GM12878 (cell line): ENCODE data around the gene ATXN1. TPM values are rescaled to one million over a fixed set of nuclear protein-coding genes. Genes with fewer than 3 reads are reported as not detected.
A peak's percentile ranks its signal among the peaks of the same experiment; 100 is the strongest.

Source experiments
- ATAC-seq: fragments of 200-7000 bp; cut with Tn5 transposase; 3 replicates; pipeline ENCODE4 v1.9.1; 2020; ENCODE audit warnings: mild to moderate bottlenecking, moderate library complexity
- BruUV-seq: library from RNA; stranded (reverse); fragments of 400-500 nt; replicated peaks from 2 replicates; lab custom pipeline; 2021; lab: Mats Ljungman, UMichigan
- CTCF ChIA-PET: fragments of 300-600 bp; sonication (Branson Sonifier 250); formaldehyde crosslinking; extraction: SDS; loops from one replicate; lab custom pipeline; 2021; ENCODE audit warnings: inconsistent platforms; lab: Yijun Ruan, JAX
- POLR2A ChIA-PET: fragments of 350-600 bp; formaldehyde crosslinking; extraction: SDS; loops from one replicate; lab custom pipeline; 2021; ENCODE audit warnings: inconsistent platforms; lab: Charles Lee
- RAD21 ChIA-PET: fragments of 300-600 bp; sonication (Branson Sonifier 250); formaldehyde crosslinking; loops from one replicate; lab custom pipeline; 2023; ENCODE audit warnings: antibody characterized with exemption; ENCODE audit not compliant: unreplicated experiment; lab: Charles Lee
- SMC1A ChIA-PET: fragments of 300-600 bp; sonication (Branson Sonifier 250); formaldehyde crosslinking; loops from one replicate; lab custom pipeline; 2023; ENCODE audit not compliant: unreplicated experiment, uncharacterized antibody; lab: Charles Lee
- DNase-seq: peaks from one replicate; pipeline ENCODE4 v3.0.0-alpha.2; 2011; ENCODE audit warnings: low read depth, low spot score
- FAIRE-seq: peaks from 3 replicates; lab custom pipeline; 2011; peaks lifted over from hg19 to GRCh38; lab: Jason Lieb, UNC
- H2AFZ ChIP-seq: 2 replicates; pipeline ENCODE4 v1.6.0; 2011; ENCODE audit warnings: low read depth, low read length, control low read depth; ENCODE audit not compliant: control insufficient read depth
- H3K27ac ChIP-seq: 2 replicates; pipeline ENCODE4 v1.5.1; 2011; ENCODE audit warnings: control low read depth; ENCODE audit not compliant: control insufficient read depth, insufficient read depth
- H3K27me3 ChIP-seq, 2 experiments: replicated peaks in 1 of 2; 2 replicates each; pipeline versions ENCODE4 v1.6.0 to v1.6.1; 2011; ENCODE audit warnings: low read length in 1 of 2; ENCODE audit not compliant: control insufficient read depth in 2 of 2, insufficient read depth in 2 of 2
- H3K36me3 ChIP-seq, 2 experiments: 2 replicates each; pipeline ENCODE4 v1.5.1; 2011; ENCODE audit warnings: low read length in 1 of 2; ENCODE audit not compliant: control insufficient read depth in 2 of 2, insufficient read depth in 2 of 2
- H3K4me1 ChIP-seq: 2 replicates; pipeline ENCODE4 v1.6.1; 2011; ENCODE audit warnings: mild to moderate bottlenecking, low read length, moderate library complexity, mixed read lengths; ENCODE audit not compliant: control insufficient read depth, insufficient read depth
- H3K4me2 ChIP-seq: 2 replicates; pipeline ENCODE4 v1.6.0; 2011; ENCODE audit warnings: control low read depth; ENCODE audit not compliant: control insufficient read depth, insufficient read depth
- H3K4me3 ChIP-seq: fragments of 200-600 bp; sonication (generic); 2 replicates; pipeline ENCODE4 v1.5.1; 2016
- H3K79me2 ChIP-seq: 2 replicates; pipeline ENCODE4 v1.6.0; 2011; ENCODE audit warnings: low read length; ENCODE audit not compliant: control insufficient read depth, insufficient read depth
- H3K9ac ChIP-seq: 2 replicates; pipeline ENCODE4 v1.8.0; 2011; ENCODE audit warnings: low read length, control low read depth, mixed read lengths; ENCODE audit not compliant: control insufficient read depth, insufficient read depth
- H3K9me3 ChIP-seq: replicated peaks from 3 replicates; pipeline ENCODE4 v1.5.1; 2011; ENCODE audit warnings: mild to moderate bottlenecking, low read length; ENCODE audit not compliant: control insufficient read depth, insufficient read depth
- H4K20me1 ChIP-seq: 2 replicates; pipeline ENCODE4 v1.6.0; 2011; ENCODE audit not compliant: control insufficient read depth, insufficient read depth
- ATF7 ChIP-seq: fragments of 450-650 bp; IDR thresholded peaks from 2 replicates; pipeline ENCODE4 v1.6.1; 2016; ENCODE audit warnings: low read depth, mild to moderate bottlenecking
- BCL11A ChIP-seq: IDR thresholded peaks from 2 replicates; pipeline ENCODE4 v1.6.1; 2011; ENCODE audit warnings: low read depth, low read length
- BMI1 ChIP-seq: fragments of 450-650 bp; IDR thresholded peaks from 2 replicates; pipeline ENCODE4 v1.6.1; 2016; ENCODE audit warnings: mild to moderate bottlenecking, moderate library complexity, borderline replicate concordance
- CBX5 ChIP-seq: sonication (generic); IDR thresholded peaks from 2 replicates; pipeline ENCODE4 v1.6.1; 2016; ENCODE audit warnings: low read depth, moderate library complexity, mild to moderate bottlenecking, inconsistent platforms
- EP300 ChIP-seq, 2 experiments: fragments of 150-350 bp in 1 of 2; IDR thresholded peaks; 2 replicates each; pipeline ENCODE4 v1.6.1; 2011 to 2012; ENCODE audit warnings: low read depth in 2 of 2, low read length in 2 of 2, borderline replicate concordance in 1 of 2, improper control_type of control experiment in 1 of 2, inconsistent platforms in 1 of 2; ENCODE audit not compliant: control insufficient read depth in 1 of 2
- IRF4 ChIP-seq: IDR thresholded peaks from 2 replicates; pipeline ENCODE4 v1.6.1; 2011; ENCODE audit warnings: low read depth, low read length
- MTA2 ChIP-seq: fragments of 450-650 bp; IDR thresholded peaks from 2 replicates; pipeline ENCODE4 v1.6.1; 2016; ENCODE audit warnings: low read depth, mild to moderate bottlenecking, moderate library complexity
- MTA3 ChIP-seq: IDR thresholded peaks from 2 replicates; pipeline ENCODE4 v1.6.1; 2012; ENCODE audit warnings: low read length, inconsistent platforms, borderline replicate concordance
- RAD51 ChIP-seq: fragments of 450-650 bp; IDR thresholded peaks from 2 replicates; pipeline ENCODE4 v1.6.1; 2016; ENCODE audit warnings: moderate library complexity, mild to moderate bottlenecking, inconsistent platforms
- RCOR1 ChIP-seq: conservative IDR thresholded peaks from 2 replicates; pipeline ENCODE4 v1.6.1; 2012; ENCODE audit warnings: low read depth, low read length, improper control_type of control experiment
- SPI1 ChIP-seq: IDR thresholded peaks from 2 replicates; pipeline ENCODE4 v1.6.1; 2011; ENCODE audit warnings: low read depth, mild to moderate bottlenecking, low read length, moderate library complexity, borderline replicate concordance; ENCODE audit not compliant: insufficient read depth
- STAT1 ChIP-seq: fragments of 450-650 bp; conservative IDR thresholded peaks from 2 replicates; pipeline ENCODE4 v1.6.1; 2014; ENCODE audit warnings: antibody characterized with exemption, mild to moderate bottlenecking
- WGBS: methylation state at CpG from one replicate; pipeline ENCODE4 v1.1.6; 2016; ENCODE audit warnings: low lambda C conversion rate; ENCODE audit not compliant: insufficient replicate concordance, insufficient coverage; ENCODE audit errors: missing lambda C conversion rate; 5-methylcytosine and 5-hydroxymethylcytosine counted together
- in situ Hi-C: fragments of 300-500 bp; cut with MboI; formaldehyde crosslinking; loops from 9 replicates; pipeline ENCODE4 v1.14.3; 2018; ENCODE audit warnings: mixed read lengths
- intact Hi-C: fragments of 100-400 bp; cut with micrococcal nuclease; formaldehyde crosslinking; loops from one replicate; pipeline ENCODE4 v1.14.2; 2022; ENCODE audit not compliant: unreplicated experiment
- polyA plus RNA-seq, 11 experiments: library from polyadenylated mRNA; depleted of rRNA in 4 of 11; unstranded in 6 of 11; stranded (reverse) in 5 of 11; fragments of >200 nt; fragmentation: Nextera tagmentation in 4 of 11; fragmentation: Illumina TruSeq in 1 of 11; extraction: Ambion mirVana in 4 of 11; extraction: Trizol in 1 of 11; gene quantifications; 1 replicate in 1 of 11; 2 replicates in 10 of 11; pipeline versions ENCODE4 v1.2.1 to v1.2.3, GENCODE V29; 2011 to 2016; ENCODE audit warnings: inconsistent platforms in 2 of 11, missing spikeins in 2 of 11, low read depth in 1 of 11
- total RNA-seq, 4 experiments: library from RNA; depleted of rRNA in 3 of 4; stranded (reverse); fragments of >200 nt in 3 of 4; fragmentation: Illumina TruSeq in 1 of 4; extraction: Trizol in 1 of 4; gene quantifications; 2 replicates each; pipeline versions ENCODE4 v1.2.1 to v1.2.3, GENCODE V29; 2013 to 2021
- TF ChIP-seq, protein P1 (sequence below): IDR thresholded peaks from 2 replicates; pipeline ENCODE4 v1.6.1; 2012; ENCODE audit warnings: low read depth, low read length, improper control_type of control experiment
- TF ChIP-seq, protein P2 (sequence below): fragments of 450-650 bp; IDR thresholded peaks from 2 replicates; pipeline ENCODE4 v1.6.1; 2017; ENCODE audit warnings: antibody characterized with exemption, mild to moderate bottlenecking, moderate library complexity
- TF ChIP-seq, protein P3 (sequence below): IDR thresholded peaks from 2 replicates; pipeline ENCODE4 v1.6.1; 2011; ENCODE audit warnings: borderline replicate concordance, low read depth, mild to moderate bottlenecking, moderate library complexity, low read length; ENCODE audit not compliant: insufficient read depth, poor library complexity, severe bottlenecking

Gene ATXN1
- total and polyA plus RNA-seq, 10 of the 15 experiments (the other 5 are each of a cell fraction or from before 2014, with no cell fraction given): 12.2 to 51.2 (median 20.5) TPM

DNA sequence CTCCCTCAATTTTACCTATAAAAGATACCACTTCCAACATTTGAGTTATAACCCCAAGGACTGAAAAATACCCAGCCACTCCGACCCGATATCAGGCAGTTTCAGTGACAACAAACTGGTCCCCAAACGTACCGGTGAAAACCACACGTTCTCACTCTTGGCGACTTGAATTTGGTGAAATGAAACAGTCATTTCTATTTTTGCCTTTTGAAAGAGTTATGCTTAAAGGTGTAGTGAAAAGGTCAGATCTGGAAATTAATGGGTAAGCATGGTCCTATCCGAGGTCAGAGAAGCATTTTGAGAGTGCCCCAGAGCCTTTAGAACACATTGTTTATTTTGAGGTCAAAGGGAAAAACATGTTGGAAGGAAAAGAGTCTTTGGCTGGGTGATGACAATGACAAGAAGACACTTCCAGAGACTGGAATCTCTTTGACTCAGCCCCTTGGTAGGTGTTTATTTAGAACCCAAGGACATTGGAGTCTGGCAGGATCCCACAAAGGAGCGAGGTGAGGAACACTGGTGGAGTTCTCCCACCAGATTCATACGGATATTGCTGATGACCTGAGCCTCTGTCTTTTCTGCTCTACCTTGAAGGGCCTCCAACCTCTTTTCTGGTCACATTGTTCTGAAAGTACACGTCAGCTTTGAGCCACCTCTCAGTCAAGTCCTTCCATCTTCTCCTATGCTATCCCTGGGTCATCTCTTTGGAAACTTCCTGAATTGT, 287.9 kb downstream of the ATXN1 start:
- BruUV-seq: TSS peak; percentile 83
- in situ Hi-C loops (loop anchor here (5.0 kb wide), 2 partner anchors 51 to 119 kb away; no protein-coding TSS in a partner anchor), intact Hi-C loops (loop anchor here (1.0 to 5.0 kb wide), 4 partner anchors 10 to 289 kb away; partner anchors contain the start of gene ATXN1)
- ChIA-PET RAD21 (interaction anchor here (0.8 to 14.4 kb wide), 18 partner anchors 7 to 298 kb away, joined by 3 to 215 read pairs (median 15); partner anchors contain the start of gene ATXN1), CTCF (interaction anchor here (0.9 to 9.9 kb wide), 10 partner anchors 17 to 290 kb away, joined by 3 to 155 read pairs (median 18); no protein-coding TSS in a partner anchor), SMC1A (interaction anchor here (0.6 to 19.6 kb wide), 20 partner anchors 8 to 289 kb away, joined by 3 to 388 read pairs (median 28); partner anchors contain the start of gene ATXN1), POLR2A (interaction anchor here (0.9 to 13.5 kb wide), 13 partner anchors 8 to 288 kb away, joined by 3 to 256 read pairs (median 9); partner anchors contain the start of gene ATXN1)
- Histone ChIP-seq H3K9ac (peak overlapping the region; percentile 74), H3K9me3 (peaks cover 4% of the 10 kb centered on the region; the same call in 2 of the 3 replicates), H3K27ac (peak overlapping the region; percentile 90), H3K79me2 (peaks cover 64% of the 10 kb centered on the region), H3K4me1 (peaks cover 82% of the 10 kb centered on the region), H3K4me3 (peak overlapping the region; percentile 40; the same call in 1 of the 2 replicates), H3K27me3 (no peaks in the 10 kb centered on the region), H4K20me1 (no peaks in the 10 kb centered on the region), H3K36me3 (peaks cover 0 to 9% of the 10 kb centered on the region in 2 experiments; a peak in 3 of 4 replicates), H2AFZ (no peak overlapping the region), H3K4me2 (peak overlapping the region; percentile 83)
- WGBS: 4% methylated on average over 10 of the region's 10 CpGs
- ATAC-seq: peak; percentile 50
- FAIRE-seq: no peak
- peak; percentile 93 for DNase-seq
- peak; percentile 95 to 96 for TF ChIP-seq EP300 (IDR thresholded peaks at IDR 0.05; ENCODE audit: borderline replicate concordance in 1 of 2, control insufficient read depth in 1 of 2, low read depth in 2 of 2, low read length in 2 of 2)
- peak; percentile 84 for TF ChIP-seq IRF4
- TF ChIP-seq STAT1: no peak
- TF ChIP-seq RCOR1: 0 out of 2 replicates have a peak, but pooled peaks have one; percentile 77
- peak; percentile 86 for TF ChIP-seq BCL11A
- TF ChIP-seq RAD51: peak; percentile 82
- TF ChIP-seq BMI1: peak; percentile 59; the same call in 1 of the 2 replicates
- TF ChIP-seq, protein P1, sequence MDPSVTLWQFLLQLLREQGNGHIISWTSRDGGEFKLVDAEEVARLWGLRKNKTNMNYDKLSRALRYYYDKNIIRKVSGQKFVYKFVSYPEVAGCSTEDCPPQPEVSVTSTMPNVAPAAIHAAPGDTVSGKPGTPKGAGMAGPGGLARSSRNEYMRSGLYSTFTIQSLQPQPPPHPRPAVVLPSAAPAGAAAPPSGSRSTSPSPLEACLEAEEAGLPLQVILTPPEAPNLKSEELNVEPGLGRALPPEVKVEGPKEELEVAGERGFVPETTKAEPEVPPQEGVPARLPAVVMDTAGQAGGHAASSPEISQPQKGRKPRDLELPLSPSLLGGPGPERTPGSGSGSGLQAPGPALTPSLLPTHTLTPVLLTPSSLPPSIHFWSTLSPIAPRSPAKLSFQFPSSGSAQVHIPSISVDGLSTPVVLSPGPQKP: no peak
- peak; percentile 93; the same call in 1 of the 2 replicates for TF ChIP-seq MTA3
- TF ChIP-seq, protein P2, sequence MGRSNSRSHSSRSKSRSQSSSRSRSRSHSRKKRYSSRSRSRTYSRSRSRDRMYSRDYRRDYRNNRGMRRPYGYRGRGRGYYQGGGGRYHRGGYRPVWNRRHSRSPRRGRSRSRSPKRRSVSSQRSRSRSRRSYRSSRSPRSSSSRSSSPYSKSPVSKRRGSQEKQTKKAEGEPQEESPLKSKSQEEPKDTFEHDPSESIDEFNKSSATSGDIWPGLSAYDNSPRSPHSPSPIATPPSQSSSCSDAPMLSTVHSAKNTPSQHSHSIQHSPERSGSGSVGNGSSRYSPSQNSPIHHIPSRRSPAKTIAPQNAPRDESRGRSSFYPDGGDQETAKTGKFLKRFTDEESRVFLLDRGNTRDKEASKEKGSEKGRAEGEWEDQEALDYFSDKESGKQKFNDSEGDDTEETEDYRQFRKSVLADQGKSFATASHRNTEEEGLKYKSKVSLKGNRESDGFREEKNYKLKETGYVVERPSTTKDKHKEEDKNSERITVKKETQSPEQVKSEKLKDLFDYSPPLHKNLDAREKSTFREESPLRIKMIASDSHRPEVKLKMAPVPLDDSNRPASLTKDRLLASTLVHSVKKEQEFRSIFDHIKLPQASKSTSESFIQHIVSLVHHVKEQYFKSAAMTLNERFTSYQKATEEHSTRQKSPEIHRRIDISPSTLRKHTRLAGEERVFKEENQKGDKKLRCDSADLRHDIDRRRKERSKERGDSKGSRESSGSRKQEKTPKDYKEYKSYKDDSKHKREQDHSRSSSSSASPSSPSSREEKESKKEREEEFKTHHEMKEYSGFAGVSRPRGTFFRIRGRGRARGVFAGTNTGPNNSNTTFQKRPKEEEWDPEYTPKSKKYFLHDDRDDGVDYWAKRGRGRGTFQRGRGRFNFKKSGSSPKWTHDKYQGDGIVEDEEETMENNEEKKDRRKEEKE: no peak
- TF ChIP-seq MTA2: peak; percentile 90
- no peak for TF ChIP-seq SPI1
- TF ChIP-seq ATF7: peak; percentile 76
- 0 out of 2 replicates have a peak, but pooled peaks have one; percentile 11 for TF ChIP-seq CBX5
- TF ChIP-seq, protein P3, sequence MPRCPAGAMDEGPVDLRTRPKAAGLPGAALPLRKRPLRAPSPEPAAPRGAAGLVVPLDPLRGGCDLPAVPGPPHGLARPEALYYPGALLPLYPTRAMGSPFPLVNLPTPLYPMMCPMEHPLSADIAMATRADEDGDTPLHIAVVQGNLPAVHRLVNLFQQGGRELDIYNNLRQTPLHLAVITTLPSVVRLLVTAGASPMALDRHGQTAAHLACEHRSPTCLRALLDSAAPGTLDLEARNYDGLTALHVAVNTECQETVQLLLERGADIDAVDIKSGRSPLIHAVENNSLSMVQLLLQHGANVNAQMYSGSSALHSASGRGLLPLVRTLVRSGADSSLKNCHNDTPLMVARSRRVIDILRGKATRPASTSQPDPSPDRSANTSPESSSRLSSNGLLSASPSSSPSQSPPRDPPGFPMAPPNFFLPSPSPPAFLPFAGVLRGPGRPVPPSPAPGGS: peak; percentile 72
